GM19023 (cell line): ENCODE measurements around the gene CHPF.
A peak's percentile ranks its signal among the peaks of the same experiment; 100 is the strongest.

Source experiments
- ATAC-seq: cut with Tn5 transposase; IDR thresholded peaks from one replicate; pipeline ENCODE4 v1.9.1; 2021; ENCODE audit warnings: mild to moderate bottlenecking, moderate library complexity; ENCODE audit not compliant: unreplicated experiment

The CHPF gene

GRCh38 chr2:219543596-219544358, at the start of gene CHPF, which contains the start of gene TMEM198:
TSS of gene CHPF (minus strand) at chr2:219543809. CDS start at chr2:219543538, 271 bp downstream.
TSS of gene TMEM198 (plus strand) at chr2:219544028. CDS start at chr2:219544728, 700 bp downstream.
- peak; percentile 78 for ATAC-seq

GRCh38 chr2:219593154-219593553, 49.5 kb upstream of the CHPF start:
- no peak for ATAC-seq

GRCh38 chr2:219592736-219593135, 49.1 kb upstream of the CHPF start:
- ATAC-seq: no peak

GRCh38 chr2:219591091-219591490, 47.5 kb upstream of the CHPF start:
- no peak for ATAC-seq

- ATAC-seq: no peak
These were observed 37.7 kb upstream of the CHPF start for GRCh38 chr2:219581346-219581745.

- no peak for ATAC-seq
These were observed 35.4 kb upstream of the CHPF start for GRCh38 chr2:219578811-219579613.

GRCh38 chr2:219576505-219577388, 33.1 kb upstream of the CHPF start:
- no peak for ATAC-seq

GRCh38 chr2:219575566-219576504, 32.2 kb upstream of the CHPF start:
- ATAC-seq: no peak

GRCh38 chr2:219574484-219575311, 31.1 kb upstream of the CHPF start:
- ATAC-seq: no peak

- no peak for ATAC-seq
These were observed 29.6 kb upstream of the CHPF start for GRCh38 chr2:219573166-219573565.

GRCh38 chr2:219572237-219573001, 28.8 kb upstream of the CHPF start, which contains the start of gene INHA:
TSS of gene INHA (plus strand) at chr2:219572310. CDS start at chr2:219572375, 65 bp downstream.
- ATAC-seq: no peak

- ATAC-seq: no peak
These were observed 28.0 kb upstream of the CHPF start, which contains the start of gene OBSL1 for GRCh38 chr2:219571311-219572236. TSS of gene OBSL1 (minus strand) at chr2:219571539. CDS start at chr2:219571232, 307 bp downstream.

GRCh38 chr2:219570924-219571310, 27.3 kb upstream of the CHPF start:
- ATAC-seq: no peak

GRCh38 chr2:219570194-219570923, 26.8 kb upstream of the CHPF start:
- ATAC-seq: no peak

- no peak for ATAC-seq
These were observed 26.0 kb upstream of the CHPF start for GRCh38 chr2:219569635-219570034.

- ATAC-seq: no peak
These were observed 25.4 kb upstream of the CHPF start for GRCh38 chr2:219569041-219569440.
